GM12891 (cell line): ENCODE results near the gene HPD.

ENCODE experiments used
- PAX5 ChIP-seq: IDR thresholded peaks from 2 replicates; pipeline ENCODE4 v1.6.1; 2011; ENCODE audit warnings: low read length, moderate library complexity, mild to moderate bottlenecking; ENCODE audit not compliant: insufficient read depth, severe bottlenecking
- POLR2A ChIP-seq: IDR thresholded peaks from 2 replicates; pipeline ENCODE4 v1.6.1; 2011; ENCODE audit warnings: low read depth, low read length, control low read depth
- POLR2AphosphoS5 ChIP-seq: IDR thresholded peaks from 2 replicates; pipeline ENCODE4 v1.6.1; 2011; ENCODE audit warnings: low read depth, low read length, control low read depth

GRCh38 chr12:121888083-121888477 is 29.4 kb upstream of the HPD start:
- TF ChIP-seq POLR2AphosphoS5 (no peak), POLR2A (no peak), PAX5 (no peak)
